Peyer's patch (tissue), 4 donors: ENCODE results near the gene SUDS3. TPM values are rescaled to one million over a fixed set of nuclear protein-coding genes. Genes with fewer than 3 reads are reported as not detected.

Experiments
- DNase-seq, 3 donors: peaks; one replicate each; pipeline ENCODE4 v3.0.0-alpha.2; 2017 to 2019
- H3K27ac ChIP-seq, 4 donors: fragments of 200-600 bp; sonication (generic); one replicate each; pipeline ENCODE4 v1.5.1; 2016 to 2019
- H3K27me3 ChIP-seq, 2 donors: fragments of 200-600 bp; sonication (generic); one replicate each; pipeline ENCODE4 v1.5.1; 2019
- H3K36me3 ChIP-seq, 3 donors: fragments of 200-600 bp; sonication (generic); one replicate each; pipeline ENCODE4 v1.5.1; 2016 to 2019
- H3K4me1 ChIP-seq, 4 donors: fragments of 200-600 bp; sonication (generic); one replicate each; pipeline ENCODE4 v1.5.1; 2016 to 2019
- H3K4me3 ChIP-seq, 4 donors: fragments of 200-600 bp; sonication (generic); 1 replicate in 3 of 4; 2 replicates in 1 of 4; pipeline ENCODE4 v1.5.1; 2016 to 2019; ENCODE audit warnings: mild to moderate bottlenecking in 1 of 4
- H3K9me3 ChIP-seq, 4 donors: fragments of 200-600 bp; sonication (generic); one replicate each; pipeline ENCODE4 v1.5.1; 2016 to 2019; ENCODE audit warnings: mild to moderate bottlenecking in 1 of 4
- POLR2A ChIP-seq, 2 donors: fragments of 450-650 bp; IDR thresholded peaks; one replicate each; pipeline ENCODE4 v1.5.1; 2017; ENCODE audit warnings: antibody characterized with exemption in 2 of 2, mild to moderate bottlenecking in 2 of 2, moderate library complexity in 2 of 2
- total RNA-seq, 4 donors: library from RNA; depleted of rRNA; stranded (reverse); fragments of >200 nt; gene quantifications; one replicate each; pipeline ENCODE4 v1.1.0, GENCODE V29; 2016

SUDS3 gene
- total RNA-seq, 4 donors from 2014 or later, result 39.2 to 86.7 (median 66.1) TPM

GRCh38 chr12:118465706-118466105 lies 89.4 kb downstream of the SUDS3 start:
- no peaks in the 10 kb centered on the region for H3K4me1 ChIP-seq
- no peaks in the 10 kb centered on the region for H3K36me3 ChIP-seq
- no peak overlapping the region for H3K27ac ChIP-seq
- no peaks in the 10 kb centered on the region for H3K27me3 ChIP-seq
- DNase-seq, result no peak
- TF ChIP-seq POLR2A (IDR thresholded peaks at IDR 0.05), result no peak
- no peaks in the 10 kb centered on the region for H3K9me3 ChIP-seq
- no peak overlapping the region for H3K4me3 ChIP-seq

Other genes starting within 250 kb of the SUDS3 start
- gene PEBP1, start 240.4 kb upstream of the SUDS3 start, total RNA-seq, result 1,000 to 10,000 TPM in 1 of 4 donors, 100 to 1,000 TPM in 3; 465 to 1,340 (median 591) TPM
- gene TAOK3, start 3.6 kb upstream of the SUDS3 start, total RNA-seq, result 100 to 1,000 TPM in 1 of 4 donors, 10 to 100 TPM in 3; 91.2 to 111 (median 93.2) TPM